ENCODE results near the gene TRIM27.

DNA sequence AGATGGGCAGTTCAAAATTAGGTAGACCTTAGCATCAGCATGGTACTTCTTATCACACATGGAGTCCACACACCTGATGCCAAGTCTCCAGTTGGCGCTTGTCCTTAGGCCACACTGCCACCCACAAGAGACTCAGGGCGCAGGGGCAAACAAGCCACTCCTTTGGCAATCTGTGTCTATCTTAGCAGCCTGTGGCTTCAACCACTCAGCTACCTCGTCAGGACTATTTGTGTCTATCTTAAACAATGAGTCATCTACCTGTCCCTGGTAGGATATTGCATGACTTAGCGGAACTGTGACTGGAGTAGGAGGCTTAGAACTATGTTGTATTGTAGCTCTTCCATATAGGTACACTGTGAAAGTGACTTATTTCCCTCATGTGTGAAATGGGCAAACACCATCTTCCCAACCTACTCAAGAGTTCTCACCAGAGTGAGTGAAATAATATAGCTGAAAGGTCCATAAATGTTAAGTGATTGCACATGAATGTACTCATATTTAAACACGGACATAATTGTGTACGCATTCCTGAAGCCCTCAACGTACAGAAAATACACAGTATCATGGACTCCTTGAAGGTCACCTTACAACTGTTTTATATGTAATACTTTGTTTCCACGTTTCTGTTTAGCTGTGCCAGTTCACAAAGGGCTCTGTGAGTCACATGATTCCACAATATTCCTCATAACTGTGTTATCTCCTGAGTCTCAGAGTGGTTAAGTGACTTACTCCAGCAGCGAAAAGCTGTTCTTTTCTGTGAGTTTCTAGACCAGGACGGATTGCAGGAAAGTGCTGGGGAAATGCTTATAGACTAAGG is 1.6 kb downstream of the TRIM27 start:
- TF ChIP-seq POLR2AphosphoS5 (IDR thresholded peaks at IDR 0.05), result no peak
- no peak for TF ChIP-seq EP300 (IDR thresholded peaks at IDR 0.05)
- TF ChIP-seq, protein P1, sequence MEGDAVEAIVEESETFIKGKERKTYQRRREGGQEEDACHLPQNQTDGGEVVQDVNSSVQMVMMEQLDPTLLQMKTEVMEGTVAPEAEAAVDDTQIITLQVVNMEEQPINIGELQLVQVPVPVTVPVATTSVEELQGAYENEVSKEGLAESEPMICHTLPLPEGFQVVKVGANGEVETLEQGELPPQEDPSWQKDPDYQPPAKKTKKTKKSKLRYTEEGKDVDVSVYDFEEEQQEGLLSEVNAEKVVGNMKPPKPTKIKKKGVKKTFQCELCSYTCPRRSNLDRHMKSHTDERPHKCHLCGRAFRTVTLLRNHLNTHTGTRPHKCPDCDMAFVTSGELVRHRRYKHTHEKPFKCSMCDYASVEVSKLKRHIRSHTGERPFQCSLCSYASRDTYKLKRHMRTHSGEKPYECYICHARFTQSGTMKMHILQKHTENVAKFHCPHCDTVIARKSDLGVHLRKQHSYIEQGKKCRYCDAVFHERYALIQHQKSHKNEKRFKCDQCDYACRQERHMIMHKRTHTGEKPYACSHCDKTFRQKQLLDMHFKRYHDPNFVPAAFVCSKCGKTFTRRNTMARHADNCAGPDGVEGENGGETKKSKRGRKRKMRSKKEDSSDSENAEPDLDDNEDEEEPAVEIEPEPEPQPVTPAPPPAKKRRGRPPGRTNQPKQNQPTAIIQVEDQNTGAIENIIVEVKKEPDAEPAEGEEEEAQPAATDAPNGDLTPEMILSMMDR (IDR thresholded peaks at IDR 0.05), result no peak
